ENCODE data around the gene MUC5AC. TPM values are rescaled to one million over a fixed set of nuclear protein-coding genes. Genes with fewer than 3 reads are reported as not detected.
"Not testable (repeated sequence)": the region's sequence is repeated elsewhere in the genome, so short reads cannot be mapped to it uniquely, and the experiment has no call there.

MUC5AC gene
- total RNA-seq, 1 donor from 2014 or later = not detected

DNA sequence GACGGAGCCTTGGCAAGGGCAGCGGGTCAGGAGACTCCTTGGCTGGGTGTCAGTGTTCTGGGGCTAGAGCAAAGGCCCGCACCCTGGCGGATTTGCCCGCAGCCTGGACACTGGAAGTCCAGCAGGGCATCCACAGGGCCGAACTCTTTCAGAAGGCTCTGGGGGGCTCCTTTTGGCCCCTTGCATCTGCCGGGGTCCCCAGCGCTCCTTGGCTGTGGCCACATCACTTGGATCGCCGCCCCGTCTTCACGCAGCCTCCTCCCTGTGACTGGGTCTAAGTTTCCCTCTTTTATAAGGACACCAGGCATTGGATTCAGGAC is 20.0 kb downstream of the MUC5AC start:
- DNase-seq = no peak

DNA sequence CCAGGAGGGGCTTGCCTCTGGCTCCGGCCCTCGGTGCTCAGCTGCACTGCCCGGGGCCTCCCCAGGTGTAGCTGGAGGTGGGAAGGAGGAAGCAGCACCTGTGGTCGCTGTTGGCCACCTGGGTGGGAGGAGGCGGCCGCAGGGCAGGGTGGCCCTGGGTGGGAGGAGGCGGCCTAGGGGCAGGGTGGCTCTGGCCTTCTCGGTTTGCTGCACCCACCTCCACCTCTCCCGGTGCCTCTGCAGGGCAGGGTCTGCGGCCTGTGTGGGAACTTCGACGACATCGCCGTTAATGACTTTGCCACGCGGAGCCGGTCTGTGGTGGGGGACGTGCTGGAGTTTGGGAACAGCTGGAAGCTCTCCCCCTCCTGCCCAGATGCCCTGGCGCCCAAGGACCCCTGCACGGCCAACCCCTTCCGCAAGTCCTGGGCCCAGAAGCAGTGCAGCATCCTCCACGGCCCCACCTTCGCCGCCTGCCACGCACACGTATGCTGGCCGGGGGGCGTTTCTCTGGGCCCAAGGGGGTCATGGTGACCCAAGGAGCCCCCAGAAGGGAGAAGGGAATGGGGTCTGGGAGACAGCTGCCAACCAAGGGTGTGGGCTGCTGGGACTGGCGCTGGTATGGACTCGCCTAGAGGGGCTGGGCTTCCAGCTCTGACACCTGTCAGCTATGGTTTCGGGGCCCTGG is 20.6 kb downstream of the MUC5AC start:
- no peak for DNase-seq

DNA sequence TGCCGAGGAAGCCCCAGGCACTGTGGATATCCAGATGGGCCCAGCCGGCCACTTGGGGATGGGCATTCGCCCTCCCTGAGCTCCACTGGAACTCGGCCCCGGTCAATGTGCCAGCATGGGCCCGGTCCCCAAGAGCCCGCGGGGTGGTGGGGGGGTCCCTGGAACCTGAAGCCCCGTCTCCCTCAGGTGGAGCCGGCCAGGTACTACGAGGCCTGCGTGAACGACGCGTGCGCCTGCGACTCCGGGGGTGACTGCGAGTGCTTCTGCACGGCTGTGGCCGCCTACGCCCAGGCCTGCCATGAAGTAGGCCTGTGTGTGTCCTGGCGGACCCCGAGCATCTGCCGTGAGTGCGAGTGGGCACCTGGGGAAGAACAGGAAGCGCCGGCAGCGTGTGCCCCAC is 21.2 kb downstream of the MUC5AC start:
- no peak for DNase-seq

DNA sequence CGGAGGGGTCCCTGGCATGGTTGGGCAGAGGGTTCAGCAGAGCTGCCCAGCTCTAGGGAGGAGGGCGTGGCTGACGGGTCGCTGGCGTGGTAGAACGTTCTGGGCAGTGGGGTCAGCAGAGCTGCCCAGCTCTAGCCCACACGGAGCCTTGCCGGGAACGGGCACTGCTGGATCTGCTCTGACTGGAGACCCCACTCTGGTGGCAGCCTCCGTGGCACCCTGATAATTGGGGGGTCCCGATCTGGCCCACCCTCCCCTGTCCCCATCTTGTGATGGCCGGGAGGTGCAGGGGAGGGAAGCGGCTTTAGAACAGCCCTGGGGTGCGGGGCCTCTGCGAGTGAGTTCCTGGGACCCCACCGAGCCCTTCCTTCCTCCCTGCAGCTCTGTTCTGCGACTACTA is 21.9 kb downstream of the MUC5AC start:
- DNase-seq = no peak

DNA sequence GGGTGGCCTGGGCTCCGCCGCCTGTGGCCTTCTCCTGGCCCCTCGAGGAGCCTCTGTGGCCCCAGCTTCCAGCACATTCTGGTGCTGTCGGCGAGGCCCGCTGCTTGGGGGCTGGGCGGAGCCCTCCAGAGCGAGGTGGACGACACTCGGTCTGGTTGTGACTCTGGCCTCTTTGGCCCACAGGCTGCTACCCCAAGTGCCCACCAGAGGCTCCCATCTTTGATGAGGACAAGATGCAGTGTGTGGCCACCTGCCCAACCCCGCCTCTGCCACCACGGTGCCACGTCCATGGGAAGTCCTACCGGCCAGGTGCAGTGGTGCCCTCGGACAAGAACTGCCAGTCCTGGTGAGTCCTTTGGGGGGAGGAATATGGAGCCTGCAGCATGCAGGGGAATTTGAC is 22.4 kb downstream of the MUC5AC start:
- DNase-seq = no peak

DNA sequence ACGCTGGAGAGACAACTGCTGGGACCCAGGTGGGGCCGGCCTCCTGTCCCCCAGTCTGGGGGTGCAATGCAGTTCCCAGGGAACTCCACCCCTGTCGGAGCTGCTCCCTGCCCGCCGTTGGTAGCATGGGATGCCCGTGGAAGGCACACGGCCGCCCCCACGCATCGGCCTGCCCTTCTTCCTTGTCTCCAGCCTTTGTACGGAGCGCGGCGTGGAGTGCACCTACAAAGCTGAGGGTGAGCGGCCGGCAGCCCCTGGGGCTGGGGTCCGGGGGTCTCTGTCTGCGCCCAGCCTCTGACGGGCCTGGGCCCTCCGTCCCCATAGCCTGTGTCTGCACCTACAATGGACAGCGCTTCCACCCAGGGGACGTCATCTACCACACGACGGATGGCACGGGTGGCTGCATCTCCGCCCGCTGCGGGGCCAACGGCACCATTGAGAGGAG is 23.2 kb downstream of the MUC5AC start:
- no peak for DNase-seq

DNA sequence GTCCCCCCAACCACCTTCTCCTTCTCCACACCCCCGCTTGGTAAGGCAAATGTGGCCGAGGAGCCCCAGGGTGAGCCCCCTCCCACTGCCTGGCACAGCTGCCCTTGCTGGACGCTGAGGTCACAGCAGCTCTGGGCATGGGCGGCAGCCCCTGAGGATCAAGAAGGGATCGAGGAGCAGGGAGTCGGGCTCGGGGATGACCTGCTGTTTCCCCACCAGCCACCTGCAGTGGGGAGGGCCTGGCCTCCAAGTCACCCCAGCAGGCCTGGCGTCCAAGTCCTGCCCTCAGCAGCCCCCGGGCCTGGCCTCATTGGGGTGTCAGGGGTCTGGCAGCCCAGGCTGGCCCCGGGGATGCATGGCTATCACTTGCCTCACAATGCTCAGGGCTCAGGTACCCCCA is 23.7 kb downstream of the MUC5AC start:
- no peak for DNase-seq

DNA sequence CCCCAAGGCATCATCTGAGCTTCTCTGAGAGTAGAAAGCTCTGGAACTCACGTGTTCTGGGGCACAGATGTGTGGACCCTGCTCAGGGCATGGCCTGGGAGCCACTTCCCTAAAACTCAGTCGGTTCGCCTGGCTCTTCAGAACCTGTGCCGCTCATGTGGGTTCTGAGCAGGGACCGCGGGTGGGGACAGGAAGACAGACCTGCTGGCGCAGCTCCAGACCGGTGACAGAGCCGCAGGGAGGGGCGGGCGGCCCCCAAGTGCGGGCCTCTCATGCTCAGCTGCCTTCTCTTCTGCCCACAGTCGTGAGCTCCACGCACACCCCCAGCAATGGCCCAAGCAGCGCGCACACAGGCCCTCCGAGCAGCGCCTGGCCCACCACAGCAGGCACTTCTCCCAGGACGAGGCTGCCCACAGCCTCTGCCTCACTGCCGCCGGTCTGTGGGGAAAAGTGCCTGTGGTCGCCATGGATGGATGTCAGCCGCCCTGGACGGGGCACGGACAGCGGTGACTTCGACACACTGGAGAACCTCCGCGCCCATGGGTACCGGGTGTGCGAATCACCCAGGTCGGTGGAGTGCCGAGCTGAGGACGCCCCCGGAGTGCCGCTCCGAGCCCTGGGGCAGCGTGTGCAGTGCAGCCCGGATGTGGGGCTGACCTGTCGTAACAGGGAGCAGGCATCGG is 24.2 kb downstream of the MUC5AC start:
- no peak for DNase-seq

DNA sequence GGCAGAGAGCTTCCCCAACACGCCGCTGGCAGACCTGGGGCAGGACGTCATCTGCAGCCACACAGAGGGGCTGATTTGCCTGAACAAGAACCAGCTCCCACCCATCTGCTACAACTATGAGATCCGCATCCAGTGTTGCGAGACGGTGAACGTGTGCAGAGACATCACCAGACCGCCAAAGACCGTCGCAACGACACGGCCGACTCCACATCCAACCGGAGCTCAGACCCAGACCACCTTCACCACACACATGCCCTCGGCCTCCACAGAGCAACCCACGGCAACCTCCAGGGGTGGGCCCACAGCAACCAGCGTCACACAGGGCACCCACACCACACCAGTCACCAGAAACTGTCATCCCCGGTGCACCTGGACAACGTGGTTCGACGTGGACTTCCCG is 26.4 kb downstream of the MUC5AC start:
- DNase-seq = not testable (repeated sequence)

DNA sequence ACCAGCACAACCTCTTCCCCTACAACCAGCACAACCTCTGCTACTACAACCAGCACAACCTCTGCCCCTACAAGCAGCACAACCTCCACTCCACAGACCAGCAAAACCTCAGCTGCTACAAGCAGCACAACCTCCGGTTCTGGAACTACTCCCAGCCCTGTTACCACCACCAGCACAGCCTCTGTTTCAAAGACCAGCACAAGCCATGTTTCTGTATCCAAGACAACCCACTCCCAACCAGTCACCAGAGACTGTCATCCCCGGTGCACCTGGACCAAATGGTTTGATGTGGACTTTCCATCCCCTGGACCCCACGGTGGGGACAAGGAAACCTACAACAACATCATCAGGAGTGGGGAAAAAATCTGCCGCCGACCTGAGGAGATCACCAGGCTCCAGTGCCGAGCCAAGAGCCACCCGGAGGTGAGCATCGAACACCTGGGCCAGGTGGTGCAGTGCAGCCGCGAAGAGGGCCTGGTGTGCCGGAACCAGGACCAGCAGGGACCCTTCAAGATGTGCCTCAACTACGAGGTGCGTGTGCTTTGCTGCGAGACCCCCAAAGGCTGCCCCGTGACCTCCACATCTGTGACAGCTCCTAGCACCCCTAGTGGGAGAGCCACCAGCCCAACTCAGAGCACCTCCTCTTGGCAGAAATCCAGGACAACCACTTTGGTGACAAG is 30.8 kb downstream of the MUC5AC start:
- not testable (repeated sequence) for DNase-seq

DNA sequence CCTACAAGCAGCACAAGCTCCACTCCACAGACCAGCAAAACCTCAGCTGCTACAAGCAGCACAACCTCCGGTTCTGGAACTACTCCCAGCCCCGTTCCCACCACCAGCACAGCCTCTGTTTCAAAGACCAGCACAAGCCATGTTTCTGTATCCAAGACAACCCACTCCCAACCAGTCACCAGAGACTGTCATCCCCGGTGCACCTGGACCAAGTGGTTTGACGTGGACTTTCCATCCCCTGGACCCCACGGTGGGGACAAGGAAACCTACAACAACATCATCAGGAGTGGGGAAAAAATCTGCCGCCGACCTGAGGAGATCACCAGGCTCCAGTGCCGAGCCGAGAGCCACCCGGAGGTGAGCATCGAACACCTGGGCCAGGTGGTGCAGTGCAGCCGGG is 32.1 kb downstream of the MUC5AC start:
- not testable (repeated sequence) for DNase-seq

DNA sequence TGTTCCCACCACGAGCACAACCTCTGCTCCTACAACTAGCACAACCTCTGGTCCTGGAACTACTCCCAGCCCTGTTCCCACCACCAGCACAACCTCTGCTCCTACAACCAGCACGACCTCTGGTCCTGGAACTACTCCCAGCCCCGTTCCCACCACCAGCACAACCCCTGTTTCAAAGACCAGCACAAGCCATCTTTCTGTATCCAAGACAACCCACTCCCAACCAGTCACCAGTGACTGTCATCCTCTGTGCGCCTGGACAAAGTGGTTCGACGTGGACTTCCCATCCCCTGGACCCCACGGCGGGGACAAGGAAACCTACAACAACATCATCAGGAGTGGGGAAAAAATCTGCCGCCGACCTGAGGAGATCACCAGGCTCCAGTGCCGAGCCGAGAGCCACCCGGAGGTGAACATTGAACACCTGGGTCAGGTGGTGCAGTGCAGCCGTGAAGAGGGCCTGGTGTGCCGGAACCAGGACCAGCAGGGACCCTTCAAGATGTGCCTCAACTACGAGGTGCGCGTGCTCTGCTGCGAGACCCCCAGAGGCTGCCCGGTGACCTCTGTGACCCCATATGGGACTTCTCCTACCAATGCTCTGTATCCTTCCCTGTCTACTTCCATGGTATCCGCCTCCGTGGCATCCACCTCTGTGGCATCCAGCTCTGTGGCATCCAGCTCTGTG is 34.2 kb downstream of the MUC5AC start:
- DNase-seq = not testable (repeated sequence)

DNA sequence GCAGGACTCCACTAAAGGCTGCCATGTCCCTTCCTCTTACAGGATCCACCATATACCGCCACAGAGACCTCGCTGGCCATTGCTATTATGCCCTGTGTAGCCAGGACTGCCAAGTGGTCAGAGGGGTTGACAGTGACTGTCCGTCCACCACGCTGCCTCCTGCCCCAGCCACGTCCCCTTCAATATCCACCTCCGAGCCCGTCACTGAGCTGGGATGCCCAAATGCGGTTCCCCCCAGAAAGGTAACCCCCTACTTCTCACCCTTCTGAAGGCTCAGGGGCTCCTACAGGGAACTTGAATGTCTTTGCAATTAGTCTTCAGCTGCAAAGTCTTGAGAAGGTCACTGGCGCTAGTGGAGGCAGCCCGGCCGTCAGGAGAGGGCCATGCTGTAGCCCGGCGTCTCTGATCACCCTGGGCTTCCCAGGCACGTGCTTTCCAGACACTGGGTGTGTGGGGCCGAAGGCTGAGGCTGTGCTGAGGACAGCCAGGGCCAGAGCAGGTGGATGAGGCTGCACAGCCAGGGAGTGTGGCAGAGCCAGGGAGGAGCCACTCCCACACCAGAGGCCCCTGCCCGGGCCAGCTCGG is 35.1 kb downstream of the MUC5AC start:
- no peak for DNase-seq

DNA sequence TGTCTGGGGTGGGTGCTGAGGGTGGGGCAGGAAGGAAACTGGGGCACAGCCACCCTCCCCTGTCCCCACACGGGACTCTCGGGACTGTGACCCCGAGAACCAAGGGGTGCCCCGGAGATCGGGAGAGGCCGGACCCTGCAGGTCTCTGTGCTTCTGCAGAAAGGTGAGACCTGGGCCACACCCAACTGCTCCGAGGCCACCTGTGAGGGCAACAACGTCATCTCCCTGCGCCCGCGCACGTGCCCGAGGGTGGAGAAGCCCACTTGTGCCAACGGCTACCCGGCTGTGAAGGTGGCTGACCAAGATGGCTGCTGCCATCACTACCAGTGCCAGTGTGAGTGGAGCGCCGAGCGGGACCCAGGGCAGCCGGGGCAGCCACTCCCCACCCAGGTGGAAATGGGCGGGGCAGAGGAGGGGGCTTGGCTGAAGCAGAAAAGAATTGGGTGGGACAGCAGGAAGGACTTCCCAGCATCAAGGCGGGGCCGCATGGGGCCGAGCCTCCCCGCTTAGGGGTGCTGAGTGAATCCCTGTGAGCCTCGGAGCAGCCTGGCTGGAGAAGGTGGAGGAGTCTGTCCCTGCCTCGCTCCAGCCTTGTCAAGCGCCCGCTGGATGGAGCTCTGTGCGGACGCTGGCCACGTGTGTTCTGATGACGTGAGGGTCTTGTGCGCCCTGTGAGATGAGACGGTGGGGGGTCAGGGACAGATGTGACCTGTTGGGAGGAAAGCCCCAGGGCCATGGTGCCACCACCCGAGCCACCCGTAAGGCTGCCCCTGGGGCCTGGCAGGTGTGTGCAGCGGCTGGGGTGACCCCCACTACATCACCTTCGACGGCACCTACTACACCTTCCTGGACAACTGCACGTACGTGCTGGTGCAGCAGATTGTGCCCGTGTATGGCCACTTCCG is 35.8 kb downstream of the MUC5AC start:
- DNase-seq = no peak

DNA sequence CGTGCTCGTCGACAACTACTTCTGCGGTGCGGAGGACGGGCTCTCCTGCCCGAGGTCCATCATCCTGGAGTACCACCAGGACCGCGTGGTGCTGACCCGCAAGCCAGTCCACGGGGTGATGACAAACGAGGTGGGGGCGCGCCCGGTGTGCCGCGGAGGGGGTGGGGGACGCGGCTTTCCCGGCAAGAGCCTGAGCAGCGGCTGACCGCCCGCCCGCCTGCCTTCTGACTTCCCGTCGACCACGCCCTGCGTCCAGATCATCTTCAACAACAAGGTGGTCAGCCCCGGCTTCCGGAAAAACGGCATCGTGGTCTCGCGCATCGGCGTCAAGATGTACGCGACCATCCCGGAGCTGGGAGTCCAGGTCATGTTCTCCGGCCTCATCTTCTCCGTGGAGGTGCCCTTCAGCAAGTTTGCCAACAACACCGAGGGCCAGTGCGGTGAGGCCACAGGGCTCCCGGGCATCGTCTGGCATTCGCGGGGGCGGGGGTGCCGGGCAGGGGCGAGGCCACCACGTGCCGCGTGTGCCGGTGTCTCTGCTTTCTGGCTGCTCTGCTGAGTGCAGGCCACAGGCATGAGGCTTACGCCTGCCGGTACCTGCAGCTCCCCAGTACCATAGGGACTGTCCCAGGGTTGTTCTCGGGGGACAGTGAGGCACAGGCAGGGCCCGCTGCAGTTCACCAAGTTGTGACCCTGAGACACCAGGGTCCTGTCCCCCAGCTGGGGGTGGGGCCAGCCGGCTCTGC is 36.7 kb downstream of the MUC5AC start:
- no peak for DNase-seq

DNA sequence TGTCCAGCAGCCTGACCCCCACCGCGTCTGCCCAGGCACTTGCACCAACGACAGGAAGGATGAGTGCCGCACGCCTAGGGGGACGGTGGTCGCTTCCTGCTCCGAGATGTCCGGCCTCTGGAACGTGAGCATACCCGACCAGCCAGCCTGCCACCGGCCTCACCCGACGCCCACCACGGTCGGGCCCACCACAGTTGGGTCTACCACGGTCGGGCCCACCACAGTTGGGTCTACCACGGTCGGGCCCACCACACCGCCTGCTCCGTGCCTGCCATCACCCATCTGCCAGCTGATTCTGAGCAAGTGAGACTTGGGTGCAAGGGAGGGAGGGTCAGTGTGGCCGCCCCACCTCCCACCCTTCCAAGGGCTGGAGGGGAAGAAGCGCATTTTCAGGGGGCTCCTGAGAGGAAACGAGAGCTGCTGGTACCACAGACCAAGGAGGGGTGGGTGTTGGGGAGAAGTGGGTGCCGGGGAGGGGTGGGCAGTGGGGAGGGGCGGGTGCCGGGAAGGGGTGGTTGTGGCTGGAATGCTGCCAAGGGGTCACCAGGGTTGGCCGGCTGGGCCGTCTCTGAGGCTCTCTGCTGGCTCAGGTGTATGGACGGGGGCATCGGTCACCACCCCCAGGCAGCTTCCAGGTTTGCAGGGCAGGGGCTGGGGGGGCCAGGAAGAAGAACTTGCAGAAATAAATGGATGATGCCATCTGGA is 37.4 kb downstream of the MUC5AC start:
- DNase-seq = no peak

DNA sequence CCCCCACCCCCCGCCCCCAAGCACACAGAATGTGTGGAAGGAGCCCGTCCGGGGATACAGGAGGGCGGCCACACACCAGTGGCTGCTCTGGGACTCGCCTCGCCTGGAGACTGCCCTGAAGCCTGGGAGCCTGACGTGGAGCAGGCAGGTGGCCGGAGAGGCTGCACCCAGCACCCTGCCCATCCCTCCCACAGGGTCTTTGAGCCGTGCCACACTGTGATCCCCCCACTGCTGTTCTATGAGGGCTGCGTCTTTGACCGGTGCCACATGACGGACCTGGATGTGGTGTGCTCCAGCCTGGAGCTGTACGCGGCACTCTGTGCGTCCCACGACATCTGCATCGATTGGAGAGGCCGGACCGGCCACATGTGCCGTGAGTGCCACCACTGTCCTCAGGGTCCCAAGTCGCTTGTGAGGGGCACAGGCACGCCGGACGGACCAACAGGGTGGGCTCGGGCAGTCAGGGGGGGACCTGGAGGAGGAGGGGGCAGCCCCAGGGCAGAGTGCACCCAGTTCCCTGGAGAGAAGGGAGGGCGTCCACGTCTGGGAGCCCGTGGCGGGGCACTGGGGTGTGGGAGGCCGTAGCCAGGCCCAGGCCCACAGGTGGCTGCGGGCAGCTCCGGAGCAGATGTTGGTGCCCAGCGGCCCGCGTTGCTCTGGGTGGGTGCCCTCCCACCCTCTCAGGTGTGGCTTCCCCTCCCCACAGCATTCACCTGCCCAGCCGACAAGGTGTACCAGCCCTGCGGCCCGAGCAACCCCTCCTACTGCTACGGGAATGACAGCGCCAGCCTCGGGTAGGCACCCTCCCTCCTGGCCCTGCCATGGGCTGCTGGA is 38.1 kb downstream of the MUC5AC start:
- no peak for DNase-seq

DNA sequence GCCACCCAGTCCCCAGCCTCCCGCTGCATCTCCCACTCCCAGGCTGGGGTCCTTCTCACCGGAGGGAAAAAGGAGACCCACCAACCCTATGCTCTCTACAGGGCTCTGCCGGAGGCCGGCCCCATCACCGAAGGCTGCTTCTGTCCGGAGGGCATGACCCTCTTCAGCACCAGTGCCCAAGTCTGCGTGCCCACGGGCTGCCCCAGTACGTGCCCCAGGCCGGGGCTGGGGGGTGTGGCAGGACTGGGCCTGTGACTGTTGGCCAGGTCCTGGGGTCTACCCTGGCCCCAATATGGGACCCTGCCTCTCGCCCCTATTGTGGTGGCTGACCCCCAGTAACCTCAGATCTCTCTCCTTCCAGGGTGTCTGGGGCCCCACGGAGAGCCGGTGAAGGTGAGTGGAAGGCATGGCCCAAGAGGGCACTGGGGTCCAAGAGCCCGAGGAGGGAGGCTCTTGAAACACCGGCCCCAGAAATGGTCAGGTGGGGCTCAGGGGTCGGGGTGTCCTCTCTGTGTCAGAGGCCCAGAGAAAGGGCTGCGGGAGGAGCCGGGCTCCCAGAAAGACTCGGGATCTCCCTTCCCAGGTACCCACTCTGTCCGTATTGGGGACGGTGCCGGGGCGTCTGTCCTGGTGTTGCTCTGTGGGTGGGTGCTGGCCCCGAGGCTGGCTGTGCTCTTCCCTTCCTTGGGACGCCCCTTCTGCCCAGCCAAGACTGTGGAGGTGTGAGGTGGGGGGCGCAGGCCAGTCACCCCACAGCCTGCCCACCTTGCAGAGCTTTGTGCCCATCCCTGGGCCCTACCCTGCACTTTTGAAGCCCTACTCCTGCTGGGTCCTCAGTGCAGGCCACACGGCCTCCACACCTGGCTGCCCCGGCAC is 39.0 kb downstream of the MUC5AC start:
- DNase-seq = no peak
